Tibial artery (tissue), 4 donors: ENCODE results near the gene MYH6.

Experiments used
- DNase-seq, 2 donors: peaks; one replicate each; pipeline ENCODE4 v3.0.0-alpha.2; 2019
- H3K27ac ChIP-seq, 2 donors: fragments of 200-600 bp; sonication (generic) in 1 of 2; 1 replicate in 1 of 2; 2 replicates in 1 of 2; pipeline ENCODE4 v1.5.1; 2018 to 2019; ENCODE audit warnings: mild to moderate bottlenecking in 1 of 2
- H3K27me3 ChIP-seq, 2 donors: fragments of 200-600 bp; sonication (generic) in 1 of 2; one replicate each; pipeline versions ENCODE4 v1.5.1 to v1.6.0; 2016 to 2019
- H3K36me3 ChIP-seq, 3 donors: fragments of 200-600 bp; sonication (generic) in 2 of 3; one replicate each; pipeline ENCODE4 v1.5.1; 2016 to 2019; ENCODE audit warnings: mild to moderate bottlenecking in 2 of 3
- H3K4me1 ChIP-seq, 4 donors: fragments of 200-600 bp; sonication (generic) in 2 of 4; 1 replicate in 3 of 4; 2 replicates in 1 of 4; pipeline ENCODE4 v1.5.1; 2016 to 2019
- H3K4me3 ChIP-seq, 2 donors: fragments of 200-600 bp; sonication (generic) in 1 of 2; 1 replicate in 1 of 2; 2 replicates in 1 of 2; pipeline ENCODE4 v1.5.1; 2018 to 2019; ENCODE audit warnings: mild to moderate bottlenecking in 2 of 2
- H3K9me3 ChIP-seq, 3 donors: fragments of 200-600 bp; sonication (generic) in 1 of 3; one replicate each; pipeline ENCODE4 v1.5.1; 2016 to 2019
- intact Hi-C: fragments of 100-400 bp; cut with DNase I; formaldehyde crosslinking; loops from one replicate; pipeline ENCODE4 v1.15.0; 2023; ENCODE audit warnings: low total_unique reads
- TF ChIP-seq, protein P1 (sequence below), 2 experiments: fragments of 200-600 bp in 1 of 2; fragments of 450-650 bp in 1 of 2; IDR thresholded peaks; one replicate each; pipeline ENCODE4 v1.5.1; 2017 to 2019; ENCODE audit warnings: antibody characterized with exemption in 2 of 2, mild to moderate bottlenecking in 1 of 2, moderate library complexity in 1 of 2

The MYH6 gene

GRCh38 chr14:23365036-23365731 is 42.9 kb downstream of the MYH6 start, which contains the start of gene EFS:
TSS of gene EFS (minus strand) at chr14:23365172. CDS start at chr14:23365025, 147 bp downstream.
- H3K4me1 ChIP-seq = peaks cover 0 to 58% (median 21%) of the 10 kb centered on the region in 4 donors
- peak within 1 kb of the TSS; percentile 98 to 100 for H3K27ac ChIP-seq
- peak within 1 kb of the TSS; percentile 70 to 71 for H3K4me3 ChIP-seq
- H3K9me3 ChIP-seq = no peaks in the 10 kb centered on the region
- no peaks in the 10 kb centered on the region for H3K27me3 ChIP-seq
- DNase-seq = peak; percentile 68 to 85
- TF ChIP-seq, protein P1, sequence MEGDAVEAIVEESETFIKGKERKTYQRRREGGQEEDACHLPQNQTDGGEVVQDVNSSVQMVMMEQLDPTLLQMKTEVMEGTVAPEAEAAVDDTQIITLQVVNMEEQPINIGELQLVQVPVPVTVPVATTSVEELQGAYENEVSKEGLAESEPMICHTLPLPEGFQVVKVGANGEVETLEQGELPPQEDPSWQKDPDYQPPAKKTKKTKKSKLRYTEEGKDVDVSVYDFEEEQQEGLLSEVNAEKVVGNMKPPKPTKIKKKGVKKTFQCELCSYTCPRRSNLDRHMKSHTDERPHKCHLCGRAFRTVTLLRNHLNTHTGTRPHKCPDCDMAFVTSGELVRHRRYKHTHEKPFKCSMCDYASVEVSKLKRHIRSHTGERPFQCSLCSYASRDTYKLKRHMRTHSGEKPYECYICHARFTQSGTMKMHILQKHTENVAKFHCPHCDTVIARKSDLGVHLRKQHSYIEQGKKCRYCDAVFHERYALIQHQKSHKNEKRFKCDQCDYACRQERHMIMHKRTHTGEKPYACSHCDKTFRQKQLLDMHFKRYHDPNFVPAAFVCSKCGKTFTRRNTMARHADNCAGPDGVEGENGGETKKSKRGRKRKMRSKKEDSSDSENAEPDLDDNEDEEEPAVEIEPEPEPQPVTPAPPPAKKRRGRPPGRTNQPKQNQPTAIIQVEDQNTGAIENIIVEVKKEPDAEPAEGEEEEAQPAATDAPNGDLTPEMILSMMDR (IDR thresholded peaks at IDR 0.05) = no peak
- peaks cover 0 to 8% (median 3%) of the 10 kb centered on the region in 3 donors for H3K36me3 ChIP-seq
- intact Hi-C loops = loop anchor here (5.0 kb wide), 1 partner anchor 43 kb away; the partner anchor contains the start of gene PABPN1

DNA sequence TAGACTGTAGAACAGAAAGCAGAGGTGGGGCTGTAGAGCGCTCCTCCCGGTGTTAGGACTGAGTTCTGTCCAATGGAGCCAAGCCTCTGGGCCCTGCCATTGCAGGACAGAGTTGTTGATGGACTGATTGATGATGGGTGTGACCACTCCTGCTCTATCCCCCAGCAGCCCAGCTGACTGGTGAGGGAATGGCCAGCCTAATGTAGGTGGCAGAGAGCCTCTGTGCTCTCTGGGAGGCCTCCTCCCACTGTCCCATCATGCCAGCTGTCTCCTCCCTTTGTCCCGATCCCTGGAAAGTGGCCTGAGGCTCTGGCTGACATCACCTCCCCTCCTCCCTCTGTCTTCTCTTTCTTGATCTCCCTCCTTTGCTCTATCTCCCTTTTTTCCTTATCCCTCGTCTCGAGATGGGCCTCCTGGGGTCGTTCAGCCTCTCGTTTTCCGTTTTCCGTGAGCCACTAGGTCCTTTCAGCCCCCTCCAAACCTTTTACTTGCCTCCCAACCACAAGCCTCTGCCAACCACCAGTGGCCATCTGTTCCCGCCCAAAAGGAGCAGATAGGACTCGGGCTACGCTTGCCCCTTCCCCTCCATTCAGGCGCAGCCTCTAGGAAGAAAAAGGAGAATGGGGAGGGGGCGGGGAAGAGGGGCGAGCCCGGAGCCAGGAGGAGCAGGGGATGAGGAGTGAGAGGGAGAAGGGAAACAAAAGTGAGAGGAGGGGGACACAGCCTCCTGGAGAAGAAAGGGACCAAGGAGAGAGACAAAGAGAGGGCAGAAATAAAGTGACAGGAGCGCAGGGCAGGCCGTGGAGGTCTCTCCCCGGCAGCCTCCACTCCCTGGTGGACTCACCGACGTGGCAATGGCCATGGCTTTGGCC is 43.7 kb downstream of the MYH6 start:
- peak; percentile 78 to 88 for DNase-seq
- peak overlapping the region; percentile 98 to 100 for H3K27ac ChIP-seq
- H3K36me3 ChIP-seq = peaks cover 8 to 16% (median 10%) of the 10 kb centered on the region in 3 donors
- peak overlapping the region; percentile 70 to 71 for H3K4me3 ChIP-seq
- peaks cover 0 to 58% (median 21%) of the 10 kb centered on the region in 4 donors for H3K4me1 ChIP-seq
- TF ChIP-seq, protein P1 (IDR thresholded peaks at IDR 0.05) = no peak
- intact Hi-C loops = loop anchor here (5.0 kb wide), 1 partner anchor 42 kb away; the partner anchor contains the start of gene PABPN1
- no peaks in the 10 kb centered on the region for H3K9me3 ChIP-seq
- H3K27me3 ChIP-seq = no peaks in the 10 kb centered on the region

DNA sequence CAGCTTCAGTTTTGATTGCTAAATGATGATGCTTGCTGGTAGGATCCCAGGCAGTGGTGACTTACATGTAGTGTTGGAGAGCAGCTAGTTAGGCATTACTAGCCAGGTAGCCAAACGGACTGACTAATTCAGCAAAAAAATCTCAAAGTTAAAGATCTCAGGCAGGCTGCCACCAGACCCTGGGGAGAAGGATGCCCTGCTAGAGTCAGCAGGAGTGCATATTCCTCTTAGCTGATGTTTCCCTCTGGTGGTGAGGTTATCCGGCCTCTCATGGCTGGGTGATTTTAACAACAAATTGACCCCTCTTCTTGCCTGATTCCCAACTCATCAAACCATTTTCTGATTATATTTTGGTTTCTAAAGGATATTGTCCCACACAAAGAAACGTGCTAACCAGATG is 45.9 kb downstream of the MYH6 start:
- TF ChIP-seq, protein P1 (IDR thresholded peaks at IDR 0.05) = no peak
- Histone ChIP-seq H3K27me3 (no peaks in the 10 kb centered on the region), H3K4me3 (no peak overlapping the region), H3K9me3 (no peaks in the 10 kb centered on the region), H3K27ac (peak overlapping the region in 1 of 2 donors; percentile 6), H3K36me3 (peaks cover 9 to 38% (median 10%) of the 10 kb centered on the region in 3 donors), H3K4me1 (peaks cover 0 to 60% (median 21%) of the 10 kb centered on the region in 4 donors)
- intact Hi-C loops = no loop called here
- DNase-seq = no peak

DNA sequence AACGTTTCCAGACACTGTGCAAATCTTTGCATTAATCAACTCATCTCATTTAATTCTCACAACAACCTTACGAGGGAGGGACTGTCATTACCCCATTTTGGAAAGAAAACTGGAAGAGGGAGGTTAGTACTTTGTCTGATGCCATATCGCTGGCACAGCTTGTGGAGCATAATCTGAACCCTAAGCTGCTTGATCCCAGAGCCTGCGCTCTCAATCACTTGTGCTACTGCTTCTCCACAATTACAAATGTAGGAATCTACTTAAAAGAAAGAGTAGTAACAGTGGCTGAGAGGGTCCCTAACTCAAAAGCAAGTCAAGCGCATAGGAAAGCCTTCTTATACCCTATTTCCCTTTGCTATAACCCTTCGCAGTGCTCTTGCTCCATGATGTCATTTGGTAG is 46.3 kb downstream of the MYH6 start:
- DNase-seq = no peak

DNA sequence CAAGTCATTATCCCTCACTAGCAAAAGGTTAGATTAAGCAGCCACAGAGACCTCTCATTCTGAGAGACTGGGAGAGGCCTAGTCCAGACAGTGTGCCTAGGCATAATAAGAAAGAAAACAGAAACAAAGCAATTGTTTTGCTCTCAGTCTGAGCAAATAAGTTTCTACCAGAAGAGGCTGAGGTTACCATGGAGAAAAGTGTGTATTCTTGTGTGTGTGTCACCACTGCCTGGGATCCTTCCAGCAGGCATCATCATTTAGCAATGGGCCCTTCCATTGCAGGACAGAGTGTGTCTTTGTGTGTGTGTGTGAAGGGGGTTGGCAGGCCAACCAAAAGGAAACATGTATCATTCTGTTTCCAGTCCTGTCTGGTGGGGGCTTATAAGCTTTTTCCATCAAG is 46.8 kb downstream of the MYH6 start:
- Histone ChIP-seq H3K36me3 (peaks cover 9 to 46% (median 10%) of the 10 kb centered on the region in 3 donors), H3K4me3 (no peak overlapping the region), H3K4me1 (peaks cover 0 to 52% (median 16%) of the 10 kb centered on the region in 4 donors), H3K27ac (no peak overlapping the region), H3K9me3 (no peaks in the 10 kb centered on the region), H3K27me3 (no peaks in the 10 kb centered on the region)
- TF ChIP-seq, protein P1 (IDR thresholded peaks at IDR 0.05) = no peak
- intact Hi-C loops = no loop called here
- peak in 1 of 2 donors; percentile 53 for DNase-seq

More for the DNA sequence above, 46.3 kb downstream of the MYH6 start:
- peaks cover 0 to 56% (median 18%) of the 10 kb centered on the region in 4 donors for H3K4me1 ChIP-seq
- TF ChIP-seq, protein P1 (IDR thresholded peaks at IDR 0.05) = no peak
- no peak overlapping the region for H3K4me3 ChIP-seq
- H3K36me3 ChIP-seq = peaks cover 9 to 42% (median 10%) of the 10 kb centered on the region in 3 donors
- intact Hi-C loops = no loop called here
- no peaks in the 10 kb centered on the region for H3K27me3 ChIP-seq
- H3K27ac ChIP-seq = peak overlapping the region in 1 of 2 donors; percentile 6
- no peaks in the 10 kb centered on the region for H3K9me3 ChIP-seq
